ENCODE results near the gene PRKCH.

PRKCH gene

DNA sequence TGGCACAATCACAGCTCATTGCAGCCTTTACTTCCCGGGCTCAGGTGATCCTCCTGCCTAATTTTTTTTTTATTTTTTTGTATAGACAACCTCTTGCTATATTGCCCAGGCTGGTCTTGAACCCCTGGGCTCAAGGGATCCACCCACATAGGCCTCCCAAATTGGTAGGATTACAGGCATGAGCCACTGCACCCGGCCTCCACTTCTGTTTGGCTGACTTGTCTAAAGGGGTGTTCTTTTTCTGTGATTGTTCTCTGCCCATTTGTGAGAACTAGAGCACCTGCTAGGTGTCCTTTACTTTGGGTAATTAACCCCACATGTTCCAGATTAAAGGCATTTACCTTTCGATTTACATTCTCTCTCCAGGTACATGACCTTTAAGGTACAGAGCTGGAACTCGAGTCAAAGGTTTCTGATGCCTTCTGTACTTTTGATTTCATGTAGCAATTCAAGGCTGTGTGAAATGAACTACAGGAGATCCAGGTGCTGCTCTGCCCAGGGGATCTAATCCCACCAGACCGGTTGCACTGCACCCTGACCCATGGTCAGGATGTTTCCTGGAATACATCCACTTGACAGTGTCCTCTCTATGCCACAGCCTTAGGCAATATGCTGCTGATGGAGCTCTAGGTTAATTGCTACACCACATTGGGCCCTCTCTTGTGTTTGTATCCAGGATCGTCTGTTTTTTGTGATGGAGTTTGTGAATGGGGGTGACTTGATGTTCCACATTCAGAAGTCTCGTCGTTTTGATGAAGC, 163.6 kb downstream of the PRKCH start:
- no peak for DNase-seq (ENCODE audit: low read depth in 1 of 2, low spot score in 1 of 2)

DNA sequence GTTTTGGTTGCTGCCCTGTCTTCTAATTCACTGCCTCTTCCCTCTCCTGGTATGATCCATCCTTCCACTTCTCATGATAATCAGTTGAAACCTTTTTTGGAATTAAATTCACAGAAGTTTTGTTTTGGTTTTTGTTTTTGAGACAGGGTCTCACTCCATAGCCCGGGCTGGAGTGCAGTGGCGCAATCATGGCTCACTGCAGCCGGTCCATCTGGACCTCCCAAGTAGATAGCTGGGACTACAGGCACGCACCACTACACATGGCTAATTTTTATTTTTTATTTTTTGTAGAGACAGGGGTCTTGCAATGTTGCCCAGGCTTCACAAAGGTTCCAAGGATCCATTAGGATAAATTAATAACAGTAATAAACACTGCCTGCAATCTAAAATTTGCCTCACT, 164.3 kb downstream of the PRKCH start:
- DNase-seq (ENCODE audit: low read depth in 1 of 2, low spot score in 1 of 2), result no peak

DNA sequence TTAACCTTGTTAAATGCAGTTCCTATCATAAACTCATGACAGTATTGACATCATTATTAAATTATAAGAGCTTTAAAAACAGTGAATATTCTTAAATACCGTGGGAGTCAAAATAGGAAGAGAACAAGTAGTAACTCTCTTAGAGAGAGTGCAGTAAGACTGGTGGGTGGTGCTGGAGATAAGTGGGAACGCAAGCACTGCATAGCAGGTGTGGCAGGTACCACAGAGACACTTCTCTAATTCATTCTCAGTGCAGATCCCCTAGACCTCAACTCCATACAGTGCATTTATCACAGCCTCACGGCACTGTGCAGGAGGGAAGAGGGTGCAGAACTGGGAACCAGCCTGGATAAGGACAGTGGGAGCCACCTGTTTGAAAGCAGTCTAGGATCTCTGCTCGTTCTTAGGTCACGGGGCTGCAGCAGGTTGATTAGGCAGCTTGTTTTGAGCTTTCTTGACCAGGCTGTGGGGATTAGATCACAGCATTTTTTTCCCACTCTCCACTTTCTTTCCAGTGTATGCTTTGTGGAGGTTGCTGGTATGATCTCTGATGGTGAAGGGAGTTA, 165.6 kb downstream of the PRKCH start:
- no peak for DNase-seq (ENCODE audit: low read depth in 1 of 2, low spot score in 1 of 2)

DNA sequence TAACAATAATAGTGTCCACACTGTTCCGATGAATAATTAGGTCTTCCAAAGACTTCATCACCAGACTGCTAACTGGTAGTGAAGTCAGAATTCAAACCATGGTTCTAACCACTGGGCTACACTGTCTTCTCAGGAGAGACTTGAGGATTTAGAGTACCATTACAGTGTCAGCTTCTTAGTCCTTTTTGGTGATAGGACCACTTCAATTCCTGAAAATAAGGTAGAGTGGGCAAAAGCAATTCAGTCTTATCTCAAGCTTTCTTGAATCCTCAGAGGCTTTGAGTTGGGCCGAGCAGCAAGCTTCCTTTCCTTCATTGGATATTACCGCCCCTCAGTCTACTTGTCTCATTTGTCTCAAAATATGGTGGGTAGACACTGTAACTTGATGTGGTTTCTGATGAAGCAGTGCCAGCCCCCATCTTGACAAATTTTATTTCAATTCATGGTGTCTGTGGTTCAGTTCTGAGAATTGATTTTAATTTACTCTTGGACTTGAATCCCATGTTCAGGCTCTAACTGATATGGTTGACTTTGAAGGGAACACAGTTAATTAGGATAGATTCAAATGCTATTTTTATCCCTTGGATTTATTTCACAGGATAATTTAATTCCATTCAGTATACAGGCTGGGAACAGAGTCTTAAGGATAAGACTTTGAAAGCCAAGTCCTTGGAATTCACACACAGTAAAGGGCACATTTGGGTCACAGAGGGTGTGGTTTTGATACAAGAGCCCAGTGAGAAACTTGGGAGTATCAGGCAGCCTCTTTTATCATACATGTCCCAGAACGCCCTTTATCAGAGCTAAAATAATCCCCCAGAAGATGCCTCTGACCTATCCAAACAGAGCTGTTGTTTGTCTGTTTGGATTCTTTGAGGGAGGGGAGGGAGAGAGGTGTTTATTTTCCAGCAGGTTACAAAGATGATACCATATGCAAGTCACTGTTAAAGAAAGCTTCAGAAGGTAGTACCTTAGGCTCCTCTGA, 167.3 kb downstream of the PRKCH start:
- DNase-seq (ENCODE audit: low read depth in 1 of 2, low spot score in 1 of 2), result no peak

DNA sequence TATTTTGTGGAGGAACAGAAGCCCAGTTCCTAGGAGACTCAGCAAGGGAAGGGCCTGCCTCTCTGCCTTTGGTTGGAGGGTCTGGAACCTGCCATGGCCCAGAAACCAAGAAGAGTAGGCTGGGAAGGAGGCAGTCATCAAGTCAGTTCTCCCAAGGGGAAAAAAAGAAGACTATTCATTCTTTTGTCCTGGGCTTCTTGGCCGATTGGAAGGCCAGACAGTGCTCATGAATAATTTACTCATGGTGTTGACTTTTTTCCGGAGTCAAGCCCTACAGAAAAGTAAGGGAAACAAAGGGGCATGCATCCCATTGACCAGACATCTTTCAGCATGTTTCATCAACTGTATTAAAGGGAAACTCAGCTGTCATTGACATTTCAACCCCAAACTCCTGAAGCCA, 168.1 kb downstream of the PRKCH start:
- DNase-seq (ENCODE audit: low read depth in 1 of 2, low spot score in 1 of 2), result no peak

DNA sequence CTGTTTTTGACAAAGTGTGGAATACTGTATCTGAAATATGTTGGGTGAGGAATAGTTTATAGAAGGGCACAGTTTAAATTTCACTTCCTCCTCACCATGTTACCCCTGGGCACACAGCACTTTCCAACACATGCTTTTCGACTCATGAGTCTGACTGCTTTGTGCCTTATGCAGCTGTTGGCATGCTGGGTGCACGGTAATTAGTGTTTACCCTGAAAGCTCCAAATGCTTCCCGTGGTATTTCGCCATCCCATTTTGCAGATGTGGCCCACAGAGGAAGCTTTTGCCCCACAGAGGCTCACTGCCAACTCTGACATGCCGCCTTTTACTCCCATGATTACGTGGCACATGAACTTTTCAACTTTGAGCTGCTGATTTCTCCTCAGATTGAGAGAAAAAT, 168.6 kb downstream of the PRKCH start:
- DNase-seq (ENCODE audit: low read depth in 1 of 2, low spot score in 1 of 2), result no peak

DNA sequence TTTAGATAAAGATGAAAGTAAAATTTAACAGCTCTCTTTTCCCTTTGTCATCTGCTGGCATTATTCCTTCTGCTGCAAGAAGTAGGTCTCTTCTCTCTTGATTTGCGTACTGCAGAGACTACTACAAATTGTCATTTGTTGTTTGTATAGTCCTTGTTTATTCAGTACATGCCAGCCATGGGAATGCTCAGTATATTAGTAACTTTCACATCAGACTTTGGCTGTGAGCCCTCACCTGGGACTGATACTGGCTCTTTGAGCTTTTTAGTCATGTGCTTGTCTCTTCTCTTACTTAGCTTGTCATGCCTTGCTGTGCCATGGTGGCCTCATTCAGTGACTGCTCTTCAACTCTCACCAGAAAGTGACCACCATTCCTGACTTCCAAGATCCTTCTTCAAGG, 169.8 kb downstream of the PRKCH start:
- DNase-seq (ENCODE audit: low read depth in 1 of 2, low spot score in 1 of 2), result no peak

DNA sequence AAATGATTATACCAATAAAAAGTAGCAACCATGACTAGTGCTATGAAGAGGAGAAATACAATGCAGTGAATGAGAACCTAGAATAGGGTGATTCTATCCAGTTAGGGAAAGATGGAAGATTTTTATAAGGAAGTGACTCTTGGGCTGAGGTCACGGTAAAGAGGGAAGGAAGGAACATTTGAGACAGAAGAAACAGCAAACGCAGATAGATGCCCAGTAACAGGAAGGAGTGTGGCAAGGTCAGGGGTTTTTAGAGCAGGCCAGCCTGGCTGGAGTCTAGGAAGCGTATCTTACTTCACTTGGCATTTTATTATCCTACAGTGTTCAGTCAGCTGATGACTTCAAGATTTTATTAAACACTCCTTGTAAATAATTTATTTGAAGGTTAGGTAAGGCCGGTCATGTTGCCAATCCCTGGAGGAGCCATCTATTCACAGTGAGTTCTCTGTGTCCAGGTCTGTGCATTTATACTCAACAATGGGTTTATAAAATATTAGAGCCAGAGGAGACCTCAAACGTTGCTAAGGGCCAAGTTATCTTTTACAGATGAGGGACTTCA, 170.6 kb downstream of the PRKCH start:
- no peak for DNase-seq (ENCODE audit: low read depth in 1 of 2, low spot score in 1 of 2)

DNA sequence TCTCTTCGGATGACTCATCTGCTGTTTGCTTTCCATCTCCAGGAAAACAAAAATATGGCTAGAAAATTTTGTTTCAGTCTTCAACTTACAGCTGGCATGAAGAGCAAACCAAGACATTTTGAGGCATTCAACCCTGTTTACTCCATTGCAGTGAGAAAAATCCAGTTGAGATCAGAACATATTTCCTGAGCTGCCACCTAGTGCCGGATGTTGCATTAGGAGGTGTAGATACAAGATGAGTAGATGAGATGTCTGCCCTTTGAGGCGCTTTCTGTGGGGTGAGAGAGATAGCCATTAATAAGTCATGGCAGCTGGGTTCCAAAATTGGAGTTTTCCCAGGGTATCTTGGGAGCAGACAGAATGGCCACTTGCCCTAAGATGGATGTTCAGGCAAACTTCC, 171.1 kb downstream of the PRKCH start:
- DNase-seq (ENCODE audit: low read depth in 1 of 2, low spot score in 1 of 2), result no peak

DNA sequence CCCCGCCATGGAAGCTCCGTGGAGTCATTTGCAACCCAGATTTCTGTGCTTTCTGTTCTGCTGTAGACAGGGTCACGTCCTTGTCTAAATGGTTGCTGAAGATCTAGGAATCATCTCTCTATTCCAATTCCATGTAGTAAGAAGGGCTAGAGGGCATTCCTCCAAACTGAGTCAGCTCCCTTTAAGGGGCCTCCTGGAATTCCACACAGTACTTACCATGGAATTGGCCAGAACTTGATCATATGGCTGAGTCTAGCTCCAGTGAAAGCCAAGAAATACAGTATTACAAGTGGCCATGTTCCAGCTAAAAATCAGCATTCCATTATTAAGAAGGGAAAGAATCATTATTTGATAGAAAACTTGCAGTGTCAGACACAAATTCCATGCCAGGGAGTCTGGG, 171.9 kb downstream of the PRKCH start:
- DNase-seq (ENCODE audit: low read depth in 1 of 2, low spot score in 1 of 2), result no peak

DNA sequence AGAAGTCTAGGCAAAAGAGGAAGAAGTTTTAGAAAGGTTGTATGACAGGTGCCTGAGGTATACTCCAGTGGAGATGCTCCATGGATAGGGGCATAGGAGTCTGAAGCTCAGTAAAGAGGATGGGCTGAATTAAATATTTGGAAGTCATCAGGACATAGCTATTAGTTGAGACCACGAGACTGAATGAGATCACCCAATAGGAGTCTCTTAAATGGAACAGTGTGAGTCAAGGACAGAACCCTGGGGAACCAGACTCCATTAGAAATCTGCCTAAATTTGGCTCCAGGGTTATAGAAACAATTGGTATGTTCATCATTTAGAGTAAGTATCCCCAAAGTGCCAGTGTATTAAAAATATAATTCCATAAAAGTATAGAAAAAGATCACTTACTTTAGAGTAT, 172.6 kb downstream of the PRKCH start:
- no peak for DNase-seq (ENCODE audit: low read depth in 1 of 2, low spot score in 1 of 2)

DNA sequence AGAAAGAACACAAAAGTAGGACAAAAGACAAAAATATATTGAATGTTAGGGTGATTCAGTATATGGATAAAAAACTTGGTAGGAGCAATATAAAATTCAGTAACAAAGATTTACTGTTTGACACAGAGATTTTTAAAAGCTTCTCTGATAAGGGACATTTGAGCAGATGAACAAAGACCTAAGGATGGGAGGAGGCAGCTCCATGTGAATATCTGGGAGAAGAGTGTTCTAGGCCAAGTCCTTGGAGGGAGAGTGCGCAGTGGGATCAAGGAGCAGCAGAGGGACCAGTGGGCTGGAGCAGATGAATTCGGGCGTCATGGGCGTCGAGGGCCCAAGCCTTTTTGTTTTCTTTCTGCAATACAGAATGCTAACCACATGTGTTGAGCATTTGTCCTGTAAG, 174.4 kb downstream of the PRKCH start:
- no peak for DNase-seq (ENCODE audit: low read depth in 1 of 2, low spot score in 1 of 2)

DNA sequence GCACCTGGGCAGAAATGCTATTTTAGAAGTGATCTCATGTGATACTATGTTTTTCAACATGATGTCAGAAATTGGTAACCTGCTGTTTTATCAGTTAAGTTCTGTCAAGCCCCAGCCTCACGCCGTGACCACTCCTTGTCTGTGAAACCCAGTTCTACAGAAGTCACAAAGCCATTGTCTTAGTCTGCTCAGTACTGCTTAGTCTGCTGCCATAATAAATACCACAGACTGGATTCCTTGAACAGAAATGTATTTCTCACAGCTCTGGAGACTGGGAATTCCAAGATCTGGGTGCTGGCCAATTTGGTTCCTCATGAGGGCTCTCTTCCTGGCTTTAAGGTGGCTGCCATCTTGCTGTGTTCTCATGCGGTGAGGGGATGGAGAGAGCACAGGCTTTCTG, 176.9 kb downstream of the PRKCH start:
- DNase-seq (ENCODE audit: low read depth in 1 of 2, low spot score in 1 of 2), result no peak

DNA sequence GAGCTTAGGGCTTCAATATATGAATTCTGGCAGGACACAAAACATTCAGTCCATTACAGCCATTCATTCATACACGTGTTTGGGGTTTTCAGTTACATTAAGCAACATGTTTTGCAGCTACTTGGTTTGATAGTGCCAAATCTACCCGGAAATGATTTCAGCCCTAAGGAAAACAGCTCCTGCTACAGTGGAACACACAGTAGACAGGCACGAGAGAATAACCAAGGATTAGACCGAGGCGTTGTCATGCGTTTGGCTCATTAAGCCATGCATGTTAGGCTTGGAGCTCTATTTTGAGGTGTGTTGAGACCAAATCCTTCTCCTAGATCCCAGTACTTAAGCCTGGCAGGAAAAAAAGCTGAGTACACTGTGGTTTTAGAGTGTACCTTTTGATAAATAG, 177.4 kb downstream of the PRKCH start:
- DNase-seq (ENCODE audit: low read depth in 1 of 2, low spot score in 1 of 2), result no peak

DNA sequence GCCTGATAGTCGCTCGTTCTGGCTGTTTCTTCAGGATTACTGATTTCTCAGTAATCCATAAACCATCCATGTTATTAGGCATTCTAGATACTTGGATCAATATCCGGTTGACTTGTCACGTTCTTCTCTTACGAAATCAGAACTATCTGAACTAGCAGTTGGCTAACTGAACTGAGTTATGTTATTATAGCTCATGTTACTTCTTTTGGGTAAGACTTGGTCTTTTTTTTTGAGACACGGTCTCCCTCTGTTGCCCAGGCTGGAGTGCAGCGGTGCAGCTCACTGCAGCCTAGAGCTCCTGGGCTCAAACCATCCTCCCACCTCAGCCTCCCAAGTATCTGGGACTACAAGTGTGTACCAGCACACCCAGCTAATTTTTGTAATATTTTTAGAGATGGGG, 178.6 kb downstream of the PRKCH start:
- DNase-seq (ENCODE audit: low read depth in 1 of 2, low spot score in 1 of 2), result no peak

DNA sequence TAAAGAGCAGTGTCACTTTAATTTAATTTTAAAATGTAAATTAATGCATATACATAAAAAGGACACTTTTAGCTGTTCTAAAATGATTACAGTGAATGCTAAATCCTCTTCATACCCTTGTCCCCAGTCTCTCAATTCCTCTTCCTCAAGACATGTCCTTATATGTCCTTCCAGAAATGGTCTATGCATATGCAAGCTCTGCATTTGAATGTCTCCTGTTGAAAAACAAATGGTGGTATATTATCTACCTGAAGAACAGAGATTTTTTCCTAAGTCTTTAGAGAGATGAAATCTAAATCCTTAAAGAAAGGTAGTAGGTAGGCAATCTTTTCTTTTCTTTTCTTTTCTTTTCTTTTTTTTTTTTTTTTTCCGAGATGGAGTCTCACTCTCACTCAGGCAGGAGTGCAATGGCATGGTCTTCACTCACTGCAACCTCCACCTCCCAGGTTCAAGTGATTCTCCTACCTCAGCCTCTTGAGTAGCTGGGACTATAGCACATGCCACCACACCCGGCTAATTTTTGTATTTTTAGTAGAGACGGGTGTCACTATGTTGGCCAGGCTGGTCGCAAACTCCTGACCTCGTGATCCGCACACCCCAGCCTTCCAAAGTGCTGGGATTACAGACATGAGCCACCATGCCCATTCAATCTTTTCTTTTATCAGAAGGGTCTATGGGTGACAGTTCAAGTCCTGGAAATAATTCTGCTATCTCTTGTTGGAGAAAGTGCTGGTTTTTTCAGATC, 180.5 kb downstream of the PRKCH start:
- no peak for DNase-seq (ENCODE audit: low read depth in 1 of 2, low spot score in 1 of 2)

DNA sequence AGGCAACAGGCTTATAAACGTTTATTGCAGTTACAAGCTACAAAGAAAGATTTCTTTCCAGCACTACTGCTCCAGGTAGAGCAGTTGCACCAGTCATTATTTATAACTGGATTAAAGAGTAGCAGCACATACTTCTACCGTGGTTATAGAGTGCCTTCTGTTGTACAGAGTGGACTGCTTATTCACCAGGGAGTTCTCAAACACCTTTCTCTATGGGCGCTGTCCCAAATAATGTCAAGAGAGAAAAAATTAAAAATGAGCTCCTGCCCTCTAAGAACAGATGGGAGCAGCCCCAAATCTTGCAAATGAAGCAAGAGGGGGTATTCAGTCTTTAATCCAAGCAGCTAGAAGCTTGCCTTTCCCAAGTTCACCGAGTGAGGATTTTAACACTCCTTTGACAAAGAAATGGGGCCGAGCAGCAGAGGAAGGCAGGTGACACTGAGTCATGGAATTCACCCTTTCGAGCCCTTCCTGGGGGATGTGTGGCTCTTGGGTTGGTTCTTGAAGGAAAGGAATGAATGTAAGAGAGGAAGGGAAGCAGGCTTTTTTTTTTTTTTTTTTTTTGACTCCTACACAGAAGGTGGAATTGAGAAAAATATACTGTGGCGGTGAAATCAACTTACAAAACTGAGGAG, 181.2 kb downstream of the PRKCH start:
- no peak for DNase-seq (ENCODE audit: low read depth in 1 of 2, low spot score in 1 of 2)

DNA sequence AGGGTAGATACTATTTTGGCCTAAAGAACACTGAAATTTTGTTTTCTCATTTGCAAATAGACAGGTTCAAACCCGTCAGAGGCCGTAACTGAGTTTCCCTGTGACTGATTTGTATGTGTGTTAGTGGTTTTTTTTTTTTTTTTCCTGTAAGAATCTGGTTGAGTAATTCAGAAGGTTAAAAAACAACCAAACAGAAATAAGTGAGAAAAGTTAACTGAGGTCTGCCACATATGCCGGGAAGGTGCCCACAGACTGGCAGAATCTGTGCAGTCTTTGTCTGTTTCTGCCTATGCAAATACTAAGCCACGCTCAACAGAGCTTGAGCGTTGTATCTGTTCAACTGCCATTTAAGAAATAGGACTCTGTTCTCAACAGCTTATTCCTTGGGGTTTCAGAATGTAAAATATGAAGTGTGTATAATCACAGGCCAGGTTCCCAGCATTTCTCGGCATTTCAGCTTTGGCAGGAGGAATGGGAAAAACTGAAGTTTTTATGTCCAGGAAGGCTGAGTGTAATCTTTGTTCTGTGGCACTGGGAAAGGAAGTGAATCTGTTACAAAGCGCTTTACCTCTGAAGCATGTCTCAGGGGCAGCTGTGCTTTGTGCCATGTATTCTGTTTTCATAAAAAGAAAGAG, 181.9 kb downstream of the PRKCH start:
- peak in 1 of 2 donors; percentile 52 for DNase-seq (ENCODE audit: low read depth in 1 of 2, low spot score in 1 of 2)

DNA sequence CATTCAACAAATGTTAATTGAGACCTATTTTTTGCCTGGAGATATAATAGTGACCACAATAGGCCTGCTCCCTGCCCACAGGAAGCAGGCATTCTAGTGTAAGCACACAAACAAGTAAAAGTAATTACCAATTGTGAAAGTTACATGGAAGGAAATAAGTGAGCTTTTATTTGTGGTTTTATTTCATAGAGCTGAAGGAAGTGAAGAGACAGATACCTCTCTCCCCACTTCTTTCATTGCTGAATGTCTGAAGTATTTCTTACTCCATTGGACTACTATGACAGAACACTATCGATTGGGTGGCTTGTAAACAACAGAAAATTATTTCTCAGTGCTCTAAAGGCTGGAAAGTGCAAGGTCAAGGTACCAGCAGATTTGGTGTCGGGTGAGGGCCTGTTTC, 183.5 kb downstream of the PRKCH start:
- no peak for DNase-seq (ENCODE audit: low read depth in 1 of 2, low spot score in 1 of 2)
